NCI-H1694 (cell line): ENCODE data around the gene TFDP1.
A peak's percentile ranks its signal among the peaks of the same experiment; 100 is the strongest.
"Not testable (repeated sequence)": the region's sequence is repeated elsewhere in the genome, so short reads cannot be mapped to it uniquely, and the experiment has no call there.

Experiments
- DNase-seq: peaks from one replicate; lab custom pipeline; 2025; lab: John Stamatoyannopoulos, UW

The TFDP1 gene

DNA sequence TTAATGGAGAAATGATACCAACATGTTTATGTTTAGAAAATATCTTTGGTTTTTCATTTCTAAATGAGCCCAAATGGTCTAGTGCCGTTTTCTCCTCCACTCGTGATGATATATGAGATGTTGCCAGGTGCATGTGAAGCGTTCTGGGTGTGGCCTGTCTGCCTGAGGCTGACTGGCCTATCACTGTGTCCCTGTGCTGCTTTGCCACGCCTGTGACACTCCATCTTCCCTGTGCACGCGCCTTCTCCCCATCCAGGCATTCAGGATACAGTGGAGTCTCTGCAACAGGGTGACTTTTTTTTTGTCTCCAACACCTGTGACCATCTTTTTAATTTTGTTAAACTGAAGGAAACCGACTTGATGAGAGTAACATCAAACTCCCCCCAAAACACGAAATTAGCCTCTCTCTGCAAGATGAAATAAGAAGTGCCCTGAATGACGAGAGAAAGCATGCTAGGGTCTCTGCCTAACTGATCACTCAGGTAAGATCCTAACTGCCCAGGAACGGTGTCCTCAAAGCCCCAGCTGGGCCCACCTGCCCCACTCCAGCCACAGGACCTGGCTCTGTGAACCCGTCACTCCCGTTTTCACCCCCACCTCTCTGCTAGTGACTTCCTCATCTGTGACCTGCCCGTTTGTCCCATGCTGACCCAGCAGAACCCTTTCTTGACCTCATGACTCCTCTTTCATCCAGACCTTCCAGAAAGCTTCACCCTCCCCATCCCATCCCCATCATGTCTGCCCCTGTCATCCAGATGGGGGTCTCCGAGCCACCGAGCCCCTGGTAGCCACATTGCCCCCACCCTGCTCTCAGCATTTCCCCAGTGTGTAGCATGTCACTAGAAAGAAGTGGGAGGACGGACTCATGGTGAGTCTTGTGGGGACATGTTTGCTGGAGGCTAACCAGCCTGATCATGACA is 33.2 kb upstream of the TFDP1 start:
- DNase-seq, result no peak

GRCh38 chr13:113552079-113552478 is 32.5 kb upstream of the TFDP1 start:
- no peak for DNase-seq

GRCh38 chr13:113552786-113553434 is 31.6 kb upstream of the TFDP1 start:
- no peak for DNase-seq

GRCh38 chr13:113553511-113554332 is 30.8 kb upstream of the TFDP1 start:
- no peak for DNase-seq

GRCh38 chr13:113554333-113554700 is 30.2 kb upstream of the TFDP1 start:
- no peak for DNase-seq

GRCh38 chr13:113555141-113555540 is 29.4 kb upstream of the TFDP1 start:
- DNase-seq, result no peak

GRCh38 chr13:113557013-113557412 is 27.5 kb upstream of the TFDP1 start:
- no peak for DNase-seq

- no peak for DNase-seq
These were observed 26.1 kb upstream of the TFDP1 start for GRCh38 chr13:113558461-113558860.

- no peak for DNase-seq
These were observed 25.5 kb upstream of the TFDP1 start for GRCh38 chr13:113559061-113559460.

DNA sequence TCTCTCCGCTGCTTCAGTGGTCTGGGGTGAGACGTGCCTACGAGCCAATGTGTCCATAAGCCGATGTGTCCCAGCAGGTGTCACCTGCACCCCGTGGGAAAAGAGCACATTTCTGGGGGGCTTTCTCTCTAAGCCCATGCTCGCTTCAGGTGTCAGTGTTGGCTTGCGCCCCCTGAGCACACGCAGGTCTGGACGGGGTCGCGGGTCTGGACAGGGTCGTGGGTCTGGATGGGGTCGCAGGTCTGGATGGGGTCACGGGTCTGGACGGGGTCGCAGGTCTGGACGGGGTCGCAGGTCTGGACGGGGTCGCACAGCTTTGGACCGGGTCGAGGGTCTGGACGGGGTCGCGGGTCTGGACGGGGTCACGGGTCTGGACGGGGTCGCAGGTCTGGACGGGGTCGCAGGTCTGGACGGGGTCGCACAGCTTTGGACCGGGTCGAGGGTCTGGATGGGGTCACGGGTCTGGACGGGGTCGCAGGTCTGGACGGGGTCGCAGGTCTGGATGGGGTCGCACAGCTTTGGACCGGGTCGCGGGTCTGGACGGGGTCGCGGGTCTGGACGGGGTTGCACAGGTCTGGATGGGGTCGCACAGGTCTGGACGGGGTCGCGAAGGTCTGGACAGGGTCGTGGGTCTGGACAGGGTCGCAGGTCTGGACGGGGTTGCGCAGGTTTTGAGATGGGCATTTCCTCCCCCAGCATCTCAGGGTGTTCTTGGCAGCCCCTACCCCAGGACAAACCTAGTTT is 24.5 kb upstream of the TFDP1 start:
- DNase-seq, result no peak

DNA sequence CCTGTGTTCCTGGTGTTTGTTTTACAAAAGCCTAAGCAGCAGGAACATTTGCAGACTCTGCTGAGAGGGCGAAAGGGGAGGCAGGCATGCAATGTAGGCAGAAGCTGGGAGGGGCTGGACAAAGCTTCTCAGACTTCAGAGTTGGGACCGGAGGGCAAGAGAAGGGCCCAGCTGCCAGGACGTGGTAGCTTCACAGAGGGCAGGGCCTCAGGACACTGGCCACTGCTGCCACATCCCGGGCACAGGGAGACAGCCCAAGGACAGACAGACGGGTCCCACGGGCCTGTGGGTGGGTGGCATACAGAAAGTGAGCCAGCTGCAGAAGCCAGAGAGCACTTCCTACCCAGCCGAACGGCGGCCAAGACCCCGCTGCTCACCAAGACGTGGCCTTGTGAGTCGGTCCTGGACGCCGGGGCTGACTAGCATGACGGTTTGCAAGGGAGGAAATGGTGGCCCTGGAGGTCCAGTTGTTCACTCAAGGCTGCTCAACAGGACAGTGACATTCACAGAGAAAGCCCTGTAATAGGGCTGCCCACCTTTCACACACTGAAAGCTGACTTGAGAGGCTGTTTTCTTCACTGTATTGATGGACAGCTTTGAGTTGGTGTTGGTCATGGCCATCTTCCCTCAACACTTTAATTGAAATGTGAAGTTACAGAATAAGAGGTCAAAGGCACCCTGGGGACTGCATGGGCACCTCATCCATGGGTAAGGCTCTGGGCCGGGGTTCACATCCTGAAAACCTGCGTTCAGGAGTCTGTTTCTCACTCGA is 23.7 kb upstream of the TFDP1 start:
- DNase-seq, result no peak

- DNase-seq, result no peak
These were observed 23.0 kb upstream of the TFDP1 start for GRCh38 chr13:113561417-113562084.

DNA sequence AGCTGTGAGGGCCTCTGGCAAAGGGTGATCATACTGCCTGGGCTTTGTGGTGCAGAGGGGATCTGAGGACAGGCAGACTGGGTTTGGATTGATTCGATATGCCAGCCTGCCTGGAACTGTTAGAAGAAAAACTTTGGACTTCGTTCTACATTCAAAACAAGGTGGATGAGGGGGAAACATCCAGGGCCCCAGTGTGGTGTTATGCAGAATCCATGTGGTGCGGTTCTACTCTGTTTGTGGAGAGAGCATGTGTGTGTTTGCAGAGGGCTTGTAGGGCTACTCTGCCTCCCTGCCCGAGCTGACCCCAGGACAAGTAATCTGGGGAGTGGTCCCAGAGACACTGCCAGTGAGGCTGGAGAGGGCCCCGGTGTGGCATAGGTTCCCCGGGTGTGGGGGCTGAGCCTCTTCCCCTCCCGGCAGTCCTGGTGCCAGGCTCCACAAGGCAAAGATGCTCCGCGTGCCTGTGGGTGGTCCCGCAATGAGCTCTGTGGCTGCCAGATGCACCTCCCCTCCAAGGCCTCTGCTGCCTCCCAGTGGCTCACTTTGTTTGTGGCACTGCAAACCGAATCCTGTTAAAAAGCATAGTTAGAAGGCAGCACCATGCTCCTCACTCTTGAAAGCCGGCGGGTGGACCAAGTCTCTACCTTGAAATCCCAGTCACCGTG is 22.3 kb upstream of the TFDP1 start:
- peak; percentile 83 for DNase-seq

DNA sequence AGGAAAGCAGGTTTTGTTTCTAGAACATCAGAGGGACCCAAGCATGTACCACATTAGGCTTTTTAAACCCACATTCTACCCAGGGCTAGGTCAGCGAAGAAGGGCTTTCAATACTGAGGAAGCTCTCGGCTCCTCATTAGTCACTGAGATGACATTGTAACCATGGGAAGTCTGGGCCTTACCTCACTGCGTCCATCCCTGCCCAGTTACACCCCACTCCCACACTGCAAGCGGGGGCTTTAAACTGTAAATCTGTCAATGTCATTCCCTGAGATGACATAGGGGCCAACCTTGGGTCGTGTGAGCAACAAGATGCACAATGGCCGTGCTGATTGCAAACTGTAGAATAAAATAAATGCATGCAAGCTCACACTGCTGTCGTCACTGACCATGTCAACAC is 21.7 kb upstream of the TFDP1 start:
- no peak for DNase-seq

DNA sequence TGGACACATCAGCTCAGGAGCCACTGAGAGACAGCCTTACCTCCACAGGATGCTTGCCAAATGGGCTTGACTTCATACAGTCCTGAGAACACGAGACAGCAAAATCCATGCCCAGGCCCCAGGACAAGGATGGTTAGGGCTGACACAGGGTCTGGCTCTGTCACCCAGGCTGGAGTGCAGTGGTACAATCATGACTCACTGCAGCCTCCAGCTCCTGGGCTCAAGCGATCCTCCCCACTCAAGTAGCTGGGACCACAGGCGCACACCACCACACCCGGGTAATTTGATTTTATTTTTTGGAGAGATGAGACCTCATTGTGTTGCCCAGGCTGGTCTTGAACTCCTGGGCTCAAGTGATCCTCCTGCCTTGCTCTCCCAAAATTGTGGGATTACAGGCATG is 21.0 kb upstream of the TFDP1 start:
- DNase-seq, result not testable (repeated sequence)

GRCh38 chr13:113564331-113565023 is 20.1 kb upstream of the TFDP1 start:
- no peak for DNase-seq

- DNase-seq, result no peak
These were observed 18.9 kb upstream of the TFDP1 start for GRCh38 chr13:113565526-113566226.

- DNase-seq, result no peak
These were observed 18.4 kb upstream of the TFDP1 start for GRCh38 chr13:113566227-113566561.

DNA sequence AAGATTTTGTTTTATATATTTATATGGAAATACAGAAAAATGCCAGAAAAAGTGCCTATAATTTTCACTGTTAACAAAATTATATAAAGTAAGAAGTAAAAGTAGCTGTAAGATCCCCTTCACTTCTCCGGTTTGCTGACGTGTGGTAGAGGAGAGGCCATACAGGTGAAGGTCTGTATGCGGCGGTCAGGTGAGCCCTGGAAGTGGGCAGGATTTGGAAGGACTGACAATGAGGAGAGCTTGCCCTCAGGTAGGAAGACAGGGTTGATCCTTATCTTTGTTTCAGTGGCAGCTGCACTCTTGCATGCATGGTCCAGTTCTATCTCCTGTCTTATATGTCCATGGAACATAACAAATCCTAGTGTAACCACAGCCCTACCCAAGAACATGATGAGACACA is 16.9 kb upstream of the TFDP1 start:
- DNase-seq, result no peak
